Tibial nerve (tissue), 3 donors: Measurements from ENCODE around the gene ERH.

ENCODE experiments used
- POLR2A ChIP-seq, 2 donors: fragments of 450-650 bp; IDR thresholded peaks; one replicate each; pipeline ENCODE4 v1.6.1; 2017; ENCODE audit warnings: antibody characterized with exemption in 2 of 2, mild to moderate bottlenecking in 2 of 2, moderate library complexity in 2 of 2
- TF ChIP-seq, protein P1 (sequence below), 5 experiments: fragments of 200-600 bp in 3 of 5; fragments of 450-650 bp in 2 of 5; sonication (generic) in 3 of 5; IDR thresholded peaks; one replicate each; pipeline ENCODE4 v1.5.1; 2016 to 2019; ENCODE audit warnings: antibody characterized with exemption in 5 of 5, mild to moderate bottlenecking in 3 of 5, moderate library complexity in 2 of 5

DNA sequence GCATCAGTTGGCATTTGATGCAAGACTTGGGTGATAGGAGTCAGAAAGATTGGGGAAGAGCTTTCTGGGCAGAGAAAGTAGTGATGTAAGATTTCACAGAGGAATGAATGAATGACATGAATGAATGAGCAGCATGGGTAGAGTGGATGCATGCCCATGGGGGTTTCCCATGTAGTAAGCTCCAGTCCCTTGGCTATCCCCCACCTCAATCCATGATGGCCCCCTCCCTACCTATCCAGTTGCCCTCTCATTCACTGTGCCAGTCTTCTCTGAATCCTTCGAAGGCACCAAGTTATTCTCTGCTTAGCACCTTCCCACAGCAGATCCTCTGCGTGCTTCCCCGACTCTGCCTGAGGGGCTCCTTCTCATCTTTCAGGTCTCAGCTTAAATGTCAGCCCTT lies 32.0 kb downstream of the ERH start:
- TF ChIP-seq POLR2A (IDR thresholded peaks at IDR 0.05): no peak
- TF ChIP-seq, protein P1, sequence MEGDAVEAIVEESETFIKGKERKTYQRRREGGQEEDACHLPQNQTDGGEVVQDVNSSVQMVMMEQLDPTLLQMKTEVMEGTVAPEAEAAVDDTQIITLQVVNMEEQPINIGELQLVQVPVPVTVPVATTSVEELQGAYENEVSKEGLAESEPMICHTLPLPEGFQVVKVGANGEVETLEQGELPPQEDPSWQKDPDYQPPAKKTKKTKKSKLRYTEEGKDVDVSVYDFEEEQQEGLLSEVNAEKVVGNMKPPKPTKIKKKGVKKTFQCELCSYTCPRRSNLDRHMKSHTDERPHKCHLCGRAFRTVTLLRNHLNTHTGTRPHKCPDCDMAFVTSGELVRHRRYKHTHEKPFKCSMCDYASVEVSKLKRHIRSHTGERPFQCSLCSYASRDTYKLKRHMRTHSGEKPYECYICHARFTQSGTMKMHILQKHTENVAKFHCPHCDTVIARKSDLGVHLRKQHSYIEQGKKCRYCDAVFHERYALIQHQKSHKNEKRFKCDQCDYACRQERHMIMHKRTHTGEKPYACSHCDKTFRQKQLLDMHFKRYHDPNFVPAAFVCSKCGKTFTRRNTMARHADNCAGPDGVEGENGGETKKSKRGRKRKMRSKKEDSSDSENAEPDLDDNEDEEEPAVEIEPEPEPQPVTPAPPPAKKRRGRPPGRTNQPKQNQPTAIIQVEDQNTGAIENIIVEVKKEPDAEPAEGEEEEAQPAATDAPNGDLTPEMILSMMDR (IDR thresholded peaks at IDR 0.05): no peak
